Ureter (tissue), 1 donor: ENCODE results near the gene DOCK10. TPM values are rescaled to one million over a fixed set of nuclear protein-coding genes. Genes with fewer than 3 reads are reported as not detected.
A peak's percentile ranks its signal among the peaks of the same experiment; 100 is the strongest.

ENCODE experiments used
- DNase-seq: peaks from one replicate; pipeline ENCODE4 v3.0.0-alpha.2; 2020; ENCODE audit warnings: low spot score
- total RNA-seq: library from RNA; stranded (reverse); gene quantifications from one replicate; pipeline ENCODE4 v1.2.4, GENCODE V29; 2023
- donor health status: DM: yes; HTN: yes; CAD: no.

Gene DOCK10
- total RNA-seq, 1 donor from 2014 or later, result 9.6 TPM

DNA sequence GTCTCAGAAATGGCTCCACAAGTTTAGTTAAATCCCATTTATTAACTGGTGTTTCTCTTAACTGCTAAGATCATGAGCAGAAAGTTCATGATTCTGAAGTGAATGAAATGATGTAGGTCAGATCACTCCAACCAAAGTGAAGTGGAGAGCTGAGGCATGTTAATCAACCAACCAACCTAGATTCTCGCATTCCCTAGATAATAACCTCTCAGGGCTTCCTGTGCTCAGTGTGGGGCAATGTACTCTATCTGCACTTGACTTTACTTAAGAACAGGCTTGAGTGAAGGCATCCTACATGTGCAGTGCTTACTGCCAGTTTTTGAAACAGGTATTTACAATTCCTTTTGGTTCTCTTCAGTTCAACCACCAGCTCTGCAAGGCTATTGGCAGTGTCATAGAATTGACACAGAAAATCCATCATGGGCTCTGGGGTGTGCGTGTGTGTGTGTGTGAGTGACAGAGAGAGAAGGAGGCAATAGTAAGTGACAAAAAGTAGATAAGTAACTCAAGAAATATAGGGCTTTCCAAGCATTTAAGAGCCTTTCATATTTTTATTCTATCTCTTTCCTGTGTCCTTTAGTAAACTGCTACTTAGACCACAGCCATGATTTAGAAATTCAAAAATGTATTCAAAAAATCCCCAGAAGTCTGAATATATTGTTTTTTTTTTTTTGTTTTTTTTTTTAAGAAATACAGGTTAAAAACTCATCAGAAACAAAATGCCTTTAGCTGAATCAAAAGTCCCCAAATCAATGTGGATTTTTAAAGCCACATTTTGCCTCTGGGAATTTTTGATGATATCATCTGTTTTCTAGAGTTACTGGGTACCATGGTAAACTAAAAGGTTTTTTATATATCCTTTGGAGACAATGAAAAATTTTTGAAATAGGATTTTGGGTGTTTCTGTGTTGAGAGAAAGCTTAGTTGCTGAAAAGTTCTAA lies 28.6 kb downstream of the DOCK10 start:
- no peak for DNase-seq

DNA sequence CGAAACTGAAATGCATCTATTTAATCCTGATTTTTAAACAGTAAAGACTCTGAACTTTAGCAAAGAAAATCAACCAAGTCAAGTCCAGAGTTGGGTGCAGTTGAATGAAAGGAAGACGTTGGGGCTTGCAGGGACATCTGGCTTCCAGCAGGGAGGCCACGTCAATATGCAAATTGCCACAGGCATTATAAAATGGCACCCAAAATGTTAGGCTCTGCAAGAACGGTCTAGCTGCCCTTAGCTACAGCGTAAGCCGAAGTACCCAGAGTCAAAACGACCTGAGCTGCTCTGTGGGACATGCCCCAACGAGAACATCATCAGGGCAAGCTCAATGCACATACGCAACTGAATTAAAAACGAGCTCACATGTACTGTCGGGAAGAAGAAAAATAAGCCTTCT lies 30.7 kb downstream of the DOCK10 start:
- no peak for DNase-seq

DNA sequence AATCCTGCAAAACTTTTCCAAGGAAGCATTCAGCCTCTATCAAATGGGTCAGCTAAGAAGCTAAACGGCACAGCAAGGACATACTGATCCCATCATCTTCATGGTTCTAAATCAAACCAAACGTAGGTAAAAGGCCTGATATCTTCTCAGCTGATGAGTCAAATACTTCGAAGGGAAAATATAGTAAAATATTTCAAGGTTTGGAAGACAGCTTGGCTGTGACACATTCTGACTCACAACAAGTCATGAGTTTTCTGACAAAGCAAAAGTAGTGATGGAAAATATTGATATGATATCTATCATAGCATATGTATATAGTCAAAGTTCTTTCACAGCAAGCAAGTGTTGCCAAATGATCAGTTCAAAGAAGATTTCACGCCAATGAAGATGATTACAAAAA lies 31.5 kb downstream of the DOCK10 start:
- no peak for DNase-seq

DNA sequence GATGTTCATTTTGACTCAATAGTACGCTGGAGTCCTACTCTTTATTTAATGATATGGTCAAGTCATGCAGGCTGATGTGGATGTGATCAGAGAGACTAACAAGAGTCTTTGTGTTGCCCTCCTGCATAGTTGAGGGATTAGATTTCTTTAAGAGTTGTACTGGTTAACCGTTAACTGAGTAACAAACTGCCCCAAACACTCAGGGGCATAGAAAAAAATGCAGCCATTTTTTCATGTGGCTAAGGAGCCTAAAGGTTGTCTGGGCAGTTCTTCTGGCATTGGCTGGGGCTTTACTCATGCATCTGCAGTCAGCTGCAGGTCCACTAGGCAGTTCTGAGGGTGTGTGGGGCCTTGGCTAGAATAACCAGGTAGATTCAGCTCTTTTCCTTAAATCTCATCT lies 32.5 kb downstream of the DOCK10 start:
- DNase-seq, result no peak

DNA sequence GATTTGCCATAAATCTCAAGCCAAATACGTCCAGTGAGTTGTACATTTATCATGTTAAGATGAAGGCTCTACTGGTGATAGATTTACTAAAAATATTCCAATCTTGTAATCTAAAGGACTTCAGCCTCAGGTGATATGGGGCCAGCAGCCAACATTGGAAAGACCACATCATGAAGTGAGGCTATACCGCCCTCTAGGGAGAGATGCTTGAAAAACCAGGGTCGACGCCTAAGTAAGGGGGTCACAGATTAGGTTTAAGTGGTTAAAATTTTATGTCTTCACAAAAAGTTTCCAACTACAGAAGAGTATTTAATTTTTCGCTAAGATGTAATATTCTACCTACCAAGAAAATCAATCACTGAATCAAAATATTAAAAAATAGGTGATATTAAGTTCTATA lies 33.3 kb downstream of the DOCK10 start:
- DNase-seq, result no peak

DNA sequence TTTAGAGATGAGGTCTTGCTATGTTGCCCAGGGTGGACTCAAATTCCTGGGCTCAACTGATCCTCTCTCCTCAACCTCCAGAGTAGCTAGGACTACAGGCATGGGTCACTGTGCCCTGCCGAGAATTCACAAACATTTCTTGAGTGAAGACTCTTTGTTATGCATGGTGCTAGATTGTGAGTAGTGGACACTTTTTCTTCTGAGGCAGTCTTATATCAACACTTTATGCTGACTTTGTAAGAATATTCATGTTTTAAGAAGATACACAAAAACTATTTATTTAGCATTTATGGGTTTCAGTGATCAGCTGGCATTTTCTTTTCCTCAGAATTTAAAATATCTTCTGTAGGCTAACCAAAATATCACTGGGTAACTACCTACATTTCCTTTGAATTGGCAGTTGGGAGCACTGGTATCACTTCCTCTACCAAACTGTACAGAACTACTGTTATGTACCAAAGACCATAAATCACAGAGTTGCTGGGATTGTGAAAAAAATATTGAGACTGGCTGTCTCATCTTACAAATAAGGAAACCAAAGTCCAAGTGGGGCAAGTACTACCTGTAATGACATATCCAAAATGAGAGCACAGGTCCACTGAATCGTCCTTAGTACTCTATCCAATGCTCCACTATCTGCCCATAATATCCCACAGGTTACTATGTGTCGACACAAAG lies 34.0 kb downstream of the DOCK10 start:
- DNase-seq, result no peak

DNA sequence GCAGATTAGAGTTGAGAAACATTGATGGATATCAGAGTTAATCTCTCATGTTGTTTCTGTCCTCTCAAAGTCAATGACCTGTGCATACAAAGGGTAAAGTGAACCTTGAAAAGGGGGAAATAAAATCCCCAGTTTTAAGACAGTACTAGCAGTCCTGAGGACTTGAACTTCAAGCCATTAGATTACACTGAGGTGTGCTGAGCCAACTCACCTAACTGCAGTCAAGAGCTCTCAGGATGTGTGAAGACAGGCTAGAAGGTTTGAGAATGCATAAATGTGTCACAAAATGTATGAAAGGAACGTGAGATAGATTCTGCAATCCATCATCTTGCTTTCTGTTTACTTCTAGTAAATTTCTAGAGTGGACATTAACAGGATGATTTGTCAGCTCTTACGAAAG lies 35.5 kb downstream of the DOCK10 start:
- no peak for DNase-seq

DNA sequence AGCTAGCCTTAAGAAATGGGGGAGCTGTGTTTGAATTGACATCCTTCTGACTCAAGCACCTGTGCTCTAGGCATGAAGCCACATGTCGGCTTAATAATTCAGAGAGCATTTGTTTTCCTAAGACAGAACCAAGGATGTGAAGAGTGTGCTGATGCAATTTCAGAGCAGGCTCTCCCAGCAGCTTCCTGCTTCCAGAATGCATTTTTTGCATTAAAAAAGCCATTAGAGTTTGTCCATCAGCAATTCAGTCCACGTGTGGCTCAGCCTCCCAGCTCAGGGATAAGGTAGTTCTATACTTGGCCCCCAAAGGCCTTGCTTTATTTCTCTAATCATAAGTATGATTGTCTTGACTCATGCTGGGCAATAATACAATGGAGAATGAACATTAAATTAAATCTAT lies 37.7 kb downstream of the DOCK10 start:
- no peak for DNase-seq

DNA sequence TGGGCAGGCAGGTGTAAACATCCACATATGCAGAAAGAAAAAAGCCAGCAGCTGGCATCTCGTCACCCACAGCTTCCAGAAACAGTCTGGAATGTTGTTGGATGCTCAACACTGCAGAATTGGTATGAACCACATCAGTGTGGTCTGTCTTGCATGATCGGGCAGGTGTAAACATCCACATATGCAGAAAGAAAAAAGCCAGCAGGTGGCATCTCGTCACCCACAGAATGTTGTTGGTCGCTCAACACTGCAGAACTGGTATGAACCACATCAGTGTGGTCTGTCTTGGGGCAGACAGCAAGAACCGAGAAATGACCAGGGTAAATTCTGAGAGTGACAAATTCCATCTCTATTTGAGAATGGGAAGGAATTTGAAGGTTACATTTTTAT lies 39.6 kb downstream of the DOCK10 start:
- no peak for DNase-seq

DNA sequence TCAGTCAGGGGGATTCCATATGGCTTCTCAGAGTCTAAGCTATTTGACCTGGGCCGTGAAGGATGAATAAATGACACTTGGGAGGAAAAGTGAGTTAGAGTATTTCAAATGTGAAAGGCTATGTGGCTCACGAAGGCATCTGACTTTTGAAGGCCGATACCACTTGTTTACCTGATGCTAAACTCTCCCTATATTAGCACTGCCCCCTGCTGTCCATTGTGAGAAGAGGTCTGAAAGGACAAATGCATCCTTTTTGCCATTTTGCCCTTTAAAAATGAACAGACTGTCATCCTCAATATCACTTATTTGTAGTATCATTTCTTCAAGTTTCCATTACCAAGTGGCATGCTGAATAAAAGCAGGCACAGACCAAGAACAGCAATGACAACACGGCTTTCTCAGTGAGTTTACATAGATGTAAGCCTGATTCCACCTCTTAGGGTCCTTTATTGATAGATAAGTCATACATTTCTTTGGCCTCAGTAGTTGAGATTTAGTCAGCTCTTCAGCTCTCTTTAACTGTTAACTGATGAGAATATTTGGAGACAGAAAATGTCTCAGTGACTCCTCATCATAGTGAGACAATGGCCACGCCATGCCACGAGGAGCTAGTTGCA lies 40.1 kb downstream of the DOCK10 start:
- peak; percentile 59 for DNase-seq

DNA sequence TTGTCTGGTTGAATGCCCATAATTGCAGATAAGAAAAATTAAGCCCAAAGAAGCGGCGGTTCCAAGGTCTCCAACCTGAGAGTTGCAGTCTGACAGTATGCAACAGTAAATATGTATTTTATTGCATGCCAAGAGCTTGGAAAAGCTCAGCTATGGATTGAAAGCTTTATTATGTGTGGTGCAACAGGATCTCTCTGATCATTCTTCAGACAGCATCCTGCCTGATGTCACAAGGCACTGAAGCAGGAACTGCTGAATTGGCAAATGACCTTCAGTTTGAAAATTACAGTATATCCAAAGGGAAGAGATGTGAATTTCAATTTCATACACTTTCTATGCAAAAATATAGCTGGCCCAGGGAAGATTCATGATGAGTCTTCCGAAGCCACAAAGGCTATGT lies 42.5 kb downstream of the DOCK10 start:
- no peak for DNase-seq

DNA sequence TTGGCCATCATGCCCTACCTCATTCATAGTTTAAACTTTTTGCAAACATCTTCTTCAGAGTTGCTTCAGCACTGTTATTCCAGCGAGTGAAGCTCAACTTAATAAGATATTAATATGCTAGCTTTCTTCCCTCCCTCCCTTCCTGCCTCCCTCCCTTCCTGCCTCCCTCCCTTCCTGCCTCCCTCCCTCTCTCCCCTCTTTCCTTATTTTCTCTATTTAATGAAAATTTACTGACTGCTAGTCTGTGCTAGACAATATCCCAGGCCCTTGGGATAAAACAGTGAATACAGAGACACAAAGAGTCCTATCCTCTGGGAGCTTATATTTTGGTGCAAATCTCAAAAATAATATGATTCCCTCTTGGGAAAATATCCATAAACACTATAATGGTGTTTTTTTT lies 42.9 kb downstream of the DOCK10 start:
- no peak for DNase-seq

DNA sequence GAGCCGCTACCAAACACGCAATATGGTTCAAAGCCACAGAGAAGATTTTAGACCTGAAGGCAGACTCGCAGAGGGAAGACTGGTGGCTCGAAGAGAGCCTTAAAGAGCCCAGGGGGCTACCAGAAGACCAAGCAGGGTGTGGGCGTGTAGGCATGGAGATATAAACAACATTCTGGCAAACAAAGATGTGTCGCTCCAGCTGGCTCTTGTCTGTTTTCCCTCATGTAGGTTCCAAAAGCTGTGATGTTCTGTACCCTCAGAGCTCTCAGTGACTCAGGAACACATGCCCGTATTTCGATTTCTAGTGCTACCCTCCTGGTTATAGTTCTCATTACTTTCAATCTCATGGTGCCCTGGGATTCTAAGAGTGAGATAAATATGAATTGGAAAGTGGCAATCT lies 44.5 kb downstream of the DOCK10 start:
- no peak for DNase-seq

DNA sequence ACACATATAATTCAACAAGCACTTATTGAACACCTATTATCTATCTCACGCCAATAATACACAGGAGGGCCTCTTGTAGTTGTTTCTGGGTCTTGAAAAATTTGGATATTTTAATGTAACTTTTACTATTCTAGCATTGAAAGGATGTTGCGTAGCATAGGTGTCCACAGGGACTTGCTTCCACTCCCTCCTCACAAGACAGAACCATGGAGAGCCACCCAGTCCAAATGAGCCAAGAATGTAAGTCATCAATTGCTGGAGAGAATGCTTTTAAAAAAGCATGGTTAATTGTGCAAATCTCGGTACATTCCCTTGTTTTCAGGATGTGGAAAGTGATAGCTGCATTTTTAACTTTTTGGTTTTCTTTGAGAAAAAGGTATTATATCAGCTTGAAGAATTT lies 46.8 kb downstream of the DOCK10 start:
- DNase-seq, result no peak

DNA sequence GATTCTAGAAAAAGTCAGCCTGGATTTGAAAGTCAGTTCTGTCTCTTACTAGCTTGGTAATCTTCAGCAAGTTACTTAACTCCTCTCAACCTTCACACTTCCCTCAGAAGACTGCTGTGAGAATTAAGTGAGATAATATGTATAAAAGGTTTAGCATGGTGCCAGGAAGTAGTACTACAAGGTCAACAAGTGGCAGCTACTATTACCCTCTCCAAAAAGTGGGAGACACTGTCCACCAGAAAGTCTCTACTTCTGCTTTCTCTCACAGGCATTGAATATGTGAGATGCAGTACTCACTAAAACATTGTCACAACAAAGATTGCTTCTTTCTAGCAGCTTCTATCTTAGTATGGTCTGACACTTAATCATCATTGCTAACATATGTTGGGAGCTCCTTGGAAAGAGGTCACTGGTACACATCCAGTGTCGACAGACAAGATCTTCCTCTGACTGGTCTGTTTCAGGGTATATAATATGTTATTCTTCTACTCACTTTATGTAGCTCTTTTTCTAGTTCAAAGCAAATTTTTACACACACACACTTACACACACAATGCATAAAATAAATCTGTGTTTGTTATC lies 47.9 kb downstream of the DOCK10 start:
- no peak for DNase-seq

DNA sequence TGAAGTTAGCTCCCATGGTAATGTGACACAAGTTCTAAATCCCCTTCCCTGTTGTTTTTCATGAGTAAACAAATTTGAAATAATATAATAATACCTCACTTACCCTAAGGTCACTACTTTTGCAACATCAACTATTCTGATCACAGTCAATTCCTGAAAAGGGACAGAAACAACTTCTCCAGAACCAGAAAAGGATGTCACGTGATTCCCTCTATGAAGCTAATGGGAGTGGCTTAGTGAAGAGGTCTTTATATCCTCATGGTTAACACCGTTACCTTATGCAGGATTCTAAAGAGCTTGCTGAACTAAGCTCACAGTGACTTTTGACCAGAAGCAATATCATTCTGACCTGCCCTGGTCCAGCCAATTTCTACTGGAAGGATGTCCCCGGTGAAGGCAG lies 51.6 kb downstream of the DOCK10 start:
- DNase-seq, result no peak

DNA sequence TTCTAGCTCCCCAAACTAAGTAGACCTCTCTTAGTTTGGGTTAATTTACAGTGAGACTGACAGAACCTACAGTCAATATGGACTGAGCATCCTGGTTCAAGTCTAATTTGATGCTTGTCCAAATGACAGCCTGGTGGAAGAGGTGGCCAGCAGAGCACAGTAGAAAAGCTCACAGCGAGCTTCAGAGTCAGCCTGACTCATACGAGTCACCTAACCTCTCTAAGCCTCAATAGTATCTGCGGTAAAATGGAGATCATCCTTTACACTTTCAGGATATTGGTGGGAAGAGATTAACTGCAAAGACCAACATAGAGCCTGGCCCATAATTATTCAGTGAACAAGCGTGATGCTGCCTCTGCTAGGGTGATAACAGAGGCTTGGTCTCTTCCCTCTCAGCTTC lies 54.5 kb downstream of the DOCK10 start:
- DNase-seq, result no peak

DNA sequence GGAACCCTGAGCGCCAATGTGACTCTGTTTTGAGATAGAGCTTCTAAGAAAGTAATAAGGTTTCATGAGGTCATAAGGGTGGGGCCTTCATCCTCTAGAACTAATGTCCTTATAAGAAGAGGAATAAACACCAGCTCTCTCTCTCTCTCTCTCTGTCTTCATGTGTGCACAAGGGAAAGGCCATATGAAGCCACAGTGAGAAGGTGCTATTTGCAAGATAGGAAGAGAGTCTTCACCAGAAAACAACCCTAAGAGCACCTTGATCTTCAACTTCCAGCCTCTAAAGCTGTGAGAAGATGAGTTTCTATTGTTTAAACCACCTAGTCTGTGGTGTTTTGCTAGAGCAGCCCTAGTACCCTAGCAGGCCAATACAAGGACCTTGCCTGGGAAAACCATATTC lies 55.8 kb downstream of the DOCK10 start:
- DNase-seq, result no peak

DNA sequence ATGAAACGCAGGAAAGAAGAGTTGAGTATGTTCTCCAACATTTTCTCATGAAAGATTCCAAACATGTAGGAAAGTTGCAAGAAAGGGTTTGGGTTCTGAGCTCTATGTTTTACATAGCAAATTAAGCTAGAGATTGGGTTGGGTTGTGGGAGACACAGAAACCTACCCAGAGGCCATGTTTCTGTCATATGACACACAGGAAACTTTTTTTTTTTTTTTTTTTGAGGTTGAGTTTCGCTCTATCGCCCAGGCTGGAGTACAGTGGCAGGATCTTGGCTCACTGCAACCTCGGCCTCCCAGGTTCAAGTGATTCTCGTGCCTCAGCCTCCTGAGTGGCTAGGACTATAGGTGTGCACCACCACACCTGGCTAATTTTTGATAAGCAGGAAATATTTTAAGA lies 57.6 kb downstream of the DOCK10 start:
- DNase-seq, result no peak

DNA sequence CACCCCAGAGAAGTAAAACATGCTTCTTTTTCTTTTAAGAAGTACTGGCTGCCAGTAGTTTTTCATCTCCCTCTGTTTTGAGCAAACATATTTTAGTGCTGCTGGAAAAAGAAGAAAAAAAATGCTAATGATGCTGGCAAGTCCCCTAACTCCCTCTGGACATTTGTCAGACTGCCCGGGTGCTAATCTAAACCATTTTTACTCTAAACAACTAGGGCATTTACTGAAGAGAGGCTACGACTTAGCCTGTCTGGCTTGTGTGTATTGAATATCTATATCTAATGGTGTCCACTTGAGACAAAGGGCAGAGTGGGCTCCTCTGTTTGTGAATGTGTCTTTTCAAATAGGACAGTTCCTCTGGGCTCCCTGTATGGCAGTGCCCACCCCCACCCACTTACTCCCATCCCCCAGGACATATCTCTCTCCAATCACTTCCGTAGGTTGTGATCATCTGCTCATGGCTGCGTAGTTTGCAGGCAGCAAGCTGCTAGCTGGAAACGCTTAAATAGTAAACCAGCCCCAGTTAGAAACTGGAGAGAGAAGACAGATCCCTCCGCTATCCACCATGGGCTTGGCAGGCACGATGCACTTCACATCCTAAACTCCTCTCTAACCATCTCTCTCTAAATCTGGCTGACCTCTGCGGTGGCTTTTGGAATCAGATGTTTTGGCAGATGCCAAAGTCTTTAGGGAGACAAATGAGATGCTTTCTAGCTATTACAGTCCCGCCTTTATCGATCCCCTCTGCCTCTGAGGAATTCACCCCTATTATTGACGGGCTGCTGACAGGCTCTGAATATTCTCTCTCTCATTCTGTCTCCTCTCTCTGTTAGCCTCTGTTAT lies 58.3 kb downstream of the DOCK10 start:
- no peak for DNase-seq

DNA sequence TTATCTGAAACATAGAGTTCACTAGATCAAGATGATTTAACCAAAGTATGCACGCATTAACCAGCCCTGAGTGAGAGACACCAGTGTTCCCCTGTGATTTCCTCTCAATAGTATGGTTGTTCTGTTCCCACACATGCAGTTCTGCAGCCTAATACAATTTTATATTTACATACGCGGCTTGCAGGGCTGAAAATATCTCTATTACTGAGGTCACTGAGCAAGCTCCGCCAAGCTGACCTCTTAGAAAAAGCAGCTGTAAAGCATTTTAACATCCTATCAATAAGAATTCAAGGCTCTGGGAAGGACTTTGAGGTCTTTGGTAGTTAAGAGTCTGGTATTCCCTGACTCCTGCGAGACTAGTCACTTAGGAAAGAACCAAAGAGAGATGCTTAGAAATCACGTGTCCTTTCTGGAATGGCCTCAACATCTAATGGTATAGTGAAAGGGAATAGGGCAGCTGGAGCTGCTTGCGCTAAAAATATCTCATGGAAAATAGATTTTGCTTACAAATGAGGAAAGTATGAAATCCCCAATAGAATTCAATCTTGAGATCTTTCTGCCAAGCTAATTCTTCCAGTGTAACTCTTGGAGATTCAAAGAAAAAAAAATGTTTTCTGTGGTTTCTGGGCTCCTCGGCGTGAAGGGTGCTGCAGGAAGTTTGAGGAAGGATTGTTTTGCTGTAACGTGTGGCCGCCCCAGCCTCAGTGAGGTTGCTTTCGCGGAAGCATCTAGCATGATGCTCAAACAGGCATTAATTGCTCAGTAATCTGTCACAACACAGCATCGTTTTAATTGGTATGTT lies 59.2 kb downstream of the DOCK10 start:
- DNase-seq, result no peak
